IMR-90 (cell line): ENCODE data around the gene ADGRV1. TPM values are rescaled to one million over a fixed set of nuclear protein-coding genes. Genes with fewer than 3 reads are reported as not detected.

Source experiments
- ATAC-seq: fragments of 200-7000 bp; cut with Tn5 transposase; 2 replicates; pipeline ENCODE4 v1.9.1; 2020; ENCODE audit warnings: low read depth, mild to moderate bottlenecking, moderate library complexity
- BruUV-seq: library from RNA; stranded (reverse); fragments of 400-500 nt; replicated peaks from 2 replicates; lab custom pipeline; 2021; lab: Mats Ljungman, UMichigan
- CTCF ChIA-PET: fragments of 300-600 bp; formaldehyde crosslinking; extraction: SDS; loops from one replicate; lab custom pipeline; 2021; ENCODE audit warnings: antibody characterized with exemption; lab: Yijun Ruan, JAX
- POLR2A ChIA-PET: fragments of 300-600 bp; sonication (Branson Sonifier 250); formaldehyde crosslinking; loops from one replicate; lab custom pipeline; 2022; ENCODE audit warnings: antibody characterized with exemption; ENCODE audit not compliant: unreplicated experiment; lab: Charles Lee
- DNase-seq: peaks from one replicate; pipeline ENCODE4 v3.0.0; 2013
- H2AFZ ChIP-seq: replicated peaks from 2 replicates; pipeline ENCODE3; 2013; ENCODE audit warnings: low read length, mild to moderate bottlenecking; ENCODE audit not compliant: poor library complexity
- H2AK5ac ChIP-seq: 2 replicates; pipeline ENCODE4 v1.6.1; 2013; ENCODE audit warnings: low read depth, low read length, inconsistent platforms
- H2AK9ac ChIP-seq: replicated peaks from 2 replicates; pipeline ENCODE3; 2013; ENCODE audit warnings: mild to moderate bottlenecking, low read depth, low read length, moderate library complexity; ENCODE audit not compliant: poor library complexity
- H2BK120ac ChIP-seq: 2 replicates; pipeline ENCODE4 v1.6.1; 2013; ENCODE audit warnings: low read depth, low read length, inconsistent platforms
- H2BK15ac ChIP-seq: 3 replicates; pipeline ENCODE4 v1.6.1; 2013; ENCODE audit warnings: low read depth, low read length, inconsistent platforms
- H2BK20ac ChIP-seq: 2 replicates; pipeline ENCODE4 v1.6.1; 2013; ENCODE audit warnings: low read depth, mild to moderate bottlenecking, inconsistent platforms, low read length, moderate library complexity
- H2BK5ac ChIP-seq: 2 replicates; pipeline ENCODE4 v1.6.1; 2013; ENCODE audit warnings: mild to moderate bottlenecking, low read depth, low read length, inconsistent platforms; ENCODE audit not compliant: poor library complexity, severe bottlenecking
- H3K14ac ChIP-seq: replicated peaks from 2 replicates; pipeline ENCODE4 v1.6.1; 2013; ENCODE audit warnings: low read depth, low read length, inconsistent platforms
- H3K18ac ChIP-seq: 2 replicates; pipeline ENCODE4 v1.6.1; 2013; ENCODE audit warnings: low read depth, low read length, control low read depth
- H3K23ac ChIP-seq: 2 replicates; pipeline ENCODE4 v1.6.1; 2013; ENCODE audit warnings: low read depth, low read length, inconsistent platforms
- H3K27ac ChIP-seq: 2 replicates; pipeline ENCODE4 v1.5.1; 2013; ENCODE audit warnings: mild to moderate bottlenecking, control low read depth, low read length; ENCODE audit not compliant: insufficient read depth
- H3K27me3 ChIP-seq: 2 replicates; pipeline ENCODE4 v1.6.1; 2013; ENCODE audit warnings: low read length; ENCODE audit not compliant: control insufficient read depth, insufficient read depth
- H3K36me3 ChIP-seq: 2 replicates; pipeline ENCODE4 v1.6.1; 2013; ENCODE audit warnings: low read length, mixed read lengths; ENCODE audit not compliant: control insufficient read depth, insufficient read depth
- H3K4ac ChIP-seq: 2 replicates; pipeline ENCODE4 v1.6.1; 2013; ENCODE audit warnings: low read depth, low read length, inconsistent platforms
- H3K4me1 ChIP-seq: 2 replicates; pipeline ENCODE4 v1.6.1; 2013; ENCODE audit warnings: low read length, mixed read lengths; ENCODE audit not compliant: control insufficient read depth, insufficient read depth
- H3K4me2 ChIP-seq: 2 replicates; pipeline ENCODE4 v1.6.1; 2013; ENCODE audit warnings: low read depth, mild to moderate bottlenecking, control low read depth, low read length, moderate library complexity
- H3K4me3 ChIP-seq: 2 replicates; pipeline ENCODE4 v1.5.1; 2013; ENCODE audit warnings: low read depth, mild to moderate bottlenecking, control low read depth, low read length, moderate library complexity; ENCODE audit not compliant: insufficient read depth
- H3K56ac ChIP-seq: 2 replicates; pipeline ENCODE4 v1.6.1; 2013; ENCODE audit warnings: low read length, inconsistent platforms; ENCODE audit not compliant: insufficient read depth; ENCODE audit errors: extremely low read depth
- H3K79me1 ChIP-seq, 2 experiments: 2 replicates each; pipeline ENCODE4 v1.6.1; 2013; ENCODE audit warnings: low read length in 2 of 2, inconsistent platforms in 1 of 2, low read depth in 1 of 2
- H3K9ac ChIP-seq: 2 replicates; pipeline ENCODE4 v1.6.1; 2013; ENCODE audit warnings: low read depth, low read length, control low read depth
- H3K9me1 ChIP-seq: 2 replicates; pipeline ENCODE4 v1.6.1; 2013; ENCODE audit warnings: low read length, inconsistent platforms; ENCODE audit not compliant: insufficient read depth
- H3K9me3 ChIP-seq: 2 replicates; pipeline ENCODE4 v1.6.1; 2013; ENCODE audit warnings: low read length; ENCODE audit not compliant: control insufficient read depth, insufficient read depth
- H4K20me1 ChIP-seq: 2 replicates; pipeline ENCODE4 v1.6.1; 2013; ENCODE audit warnings: low read length, inconsistent platforms; ENCODE audit not compliant: insufficient read depth
- H4K5ac ChIP-seq: 2 replicates; pipeline ENCODE4 v1.6.1; 2013; ENCODE audit warnings: mild to moderate bottlenecking, low read depth, low read length, control low read depth
- H4K8ac ChIP-seq, 2 experiments: 2 replicates each; pipeline ENCODE4 v1.6.1; 2013; ENCODE audit warnings: low read depth in 2 of 2, low read length in 2 of 2, control low read depth in 1 of 2, inconsistent platforms in 1 of 2
- H4K91ac ChIP-seq: 2 replicates; pipeline ENCODE4 v1.6.1; 2013; ENCODE audit warnings: low read depth, low read length, inconsistent platforms; ENCODE audit not compliant: insufficient read depth
- MAZ ChIP-seq: IDR thresholded peaks from 2 replicates; pipeline ENCODE4 v1.6.1; 2012; ENCODE audit warnings: low read depth, mild to moderate bottlenecking, low read length, improper control_type of control experiment, moderate library complexity, borderline replicate concordance
- MXI1 ChIP-seq: IDR thresholded peaks from 2 replicates; pipeline ENCODE4 v1.6.1; 2012; ENCODE audit warnings: low read depth, mild to moderate bottlenecking, low read length, moderate library complexity, borderline replicate concordance
- RAD21 ChIP-seq: IDR thresholded peaks from 2 replicates; pipeline ENCODE4 v1.6.1; 2012; ENCODE audit warnings: low read length, improper control_type of control experiment
- dilution Hi-C: fragments of 300-500 bp; cut with HindIII; formaldehyde crosslinking; loops from one replicate; pipeline ENCODE4 v1.14.3; 2018; ENCODE audit warnings: low sequenced_read_pairs; ENCODE audit not compliant: unreplicated experiment
- in situ Hi-C: fragments of 300-500 bp; cut with MboI; formaldehyde crosslinking; loops from 3 replicates; pipeline ENCODE4 v1.14.3; 2019; ENCODE audit warnings: low sequenced_read_pairs, inconsistent platforms, mixed read lengths
- intact Hi-C: fragments of 100-400 bp; cut with micrococcal nuclease; formaldehyde crosslinking; loops from 2 replicates; pipeline ENCODE4 v1.10.0; 2022
- polyA plus RNA-seq, 3 experiments: library from polyadenylated mRNA; depleted of rRNA; stranded (reverse); fragments of >200 nt; gene quantifications; 2 replicates each; pipeline ENCODE4 v1.2.3, GENCODE V29; 2012; ENCODE audit warnings: low replicate concordance in 1 of 3
- total RNA-seq: library from RNA; depleted of rRNA; stranded (reverse); fragments of >200 nt; gene quantifications from 2 replicates; pipeline ENCODE4 v1.2.3, GENCODE V29; 2012

ADGRV1 gene
- total and polyA plus RNA-seq, 2 of the 4 experiments (the other 2 are of a cell fraction): under 0.01 TPM; not detected in 1

DNA sequence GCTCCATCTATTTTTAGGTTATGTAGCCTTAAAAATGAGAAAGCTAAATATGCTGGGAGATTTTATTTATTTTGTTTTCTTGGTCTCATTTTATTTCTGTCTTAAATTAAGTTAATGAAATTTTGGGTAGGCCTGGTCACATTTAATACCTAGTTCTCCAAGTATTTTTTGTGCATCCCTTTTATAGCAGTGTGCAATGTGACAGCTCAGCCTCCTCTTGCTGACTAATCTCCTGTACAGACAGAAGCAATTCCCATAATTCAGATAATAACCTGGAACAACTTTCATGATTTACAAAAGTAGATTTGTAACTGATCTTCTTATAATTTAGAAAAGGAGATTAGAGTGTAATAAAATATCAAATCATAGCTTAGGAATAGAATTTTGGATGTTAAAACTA, 403.9 kb downstream of the ADGRV1 start:
- H2BK5ac ChIP-seq: no peak overlapping the region
- POLR2A ChIA-PET: no interaction called here
- H3K9ac ChIP-seq: no peak overlapping the region
- intact Hi-C loops: no loop called here
- no peak overlapping the region for H3K56ac ChIP-seq
- no peak for ATAC-seq
- H3K4me3 ChIP-seq: no peak overlapping the region
- no peak overlapping the region for H2AK5ac ChIP-seq
- H4K91ac ChIP-seq: no peak overlapping the region
- H4K20me1 ChIP-seq: no peaks in the 10 kb centered on the region
- TF ChIP-seq MAZ (no peak), MXI1 (no peak), RAD21 (no peak)
- no peak overlapping the region for H3K4me2 ChIP-seq
- no peak overlapping the region for H2BK15ac ChIP-seq
- CTCF ChIA-PET: no interaction called here
- in situ Hi-C loops: no loop called here
- no peaks in the 10 kb centered on the region for H3K27me3 ChIP-seq
- H3K79me1 ChIP-seq: no peaks in the 10 kb centered on the region
- H2AFZ ChIP-seq: no peak overlapping the region
- no peaks in the 10 kb centered on the region for H3K36me3 ChIP-seq
- no peak overlapping the region for H4K8ac ChIP-seq
- H2BK20ac ChIP-seq: no peak overlapping the region
- dilution Hi-C loops: no loop called here
- H3K9me1 ChIP-seq: no peaks in the 10 kb centered on the region
- no peak overlapping the region for H4K5ac ChIP-seq
- no peak for DNase-seq
- H3K18ac ChIP-seq: no peak overlapping the region
- H3K9me3 ChIP-seq: no peaks in the 10 kb centered on the region
- no peak overlapping the region for H2AK9ac ChIP-seq
- H3K4me1 ChIP-seq: no peaks in the 10 kb centered on the region
- H2BK120ac ChIP-seq: no peak overlapping the region
- H3K14ac ChIP-seq: no peak overlapping the region
- H3K23ac ChIP-seq: no peak overlapping the region
- no peak overlapping the region for H3K27ac ChIP-seq
- no TSS peak for BruUV-seq
- H3K4ac ChIP-seq: no peak overlapping the region
